Mesothelial cell of epicardium (in vitro differentiated cells): Measurements from ENCODE around the gene SPATA13. TPM values are rescaled to one million over a fixed set of nuclear protein-coding genes. Genes with fewer than 3 reads are reported as not detected.

Experiments
- DNase-seq, 2 experiments: peaks; one replicate each; pipeline ENCODE4 v3.0.0; 2021; ENCODE audit warnings: low spot score in 2 of 2; ENCODE audit not compliant: unreplicated experiment in 2 of 2
- H3K27ac Mint-ChIP-seq: 2 replicates; pipeline ENCODE4 v1.8.0; 2021; ENCODE audit warnings: mixed read lengths
- H3K27me3 Mint-ChIP-seq: 2 replicates; pipeline ENCODE4 v1.8.0; 2021; ENCODE audit warnings: low read depth, mixed read lengths
- H3K36me3 Mint-ChIP-seq: 2 replicates; pipeline ENCODE4 v1.8.0; 2021; ENCODE audit warnings: mixed read lengths
- H3K4me1 Mint-ChIP-seq: 2 replicates; pipeline ENCODE4 v1.8.0; 2021; ENCODE audit warnings: mixed read lengths
- H3K4me3 Mint-ChIP-seq: 2 replicates; pipeline ENCODE4 v1.8.0; 2021; ENCODE audit warnings: mild to moderate bottlenecking, moderate library complexity, mixed read lengths
- H3K9me3 Mint-ChIP-seq: 2 replicates; pipeline ENCODE4 v1.8.0; 2021; ENCODE audit warnings: mixed read lengths
- total RNA-seq: library from RNA; stranded (reverse); gene quantifications from 3 replicates; pipeline ENCODE4 v1.2.1, GENCODE V29; 2021
- TF ChIP-seq, protein P1 (sequence below): fragments of 200-600 bp; sonication (generic); IDR thresholded peaks from one replicate; pipeline ENCODE4 v1.5.0; 2021; ENCODE audit warnings: antibody characterized with exemption; ENCODE audit not compliant: unreplicated experiment

The SPATA13 gene
- total RNA-seq, 1 donor from 2014 or later, result 3.8 TPM

DNA sequence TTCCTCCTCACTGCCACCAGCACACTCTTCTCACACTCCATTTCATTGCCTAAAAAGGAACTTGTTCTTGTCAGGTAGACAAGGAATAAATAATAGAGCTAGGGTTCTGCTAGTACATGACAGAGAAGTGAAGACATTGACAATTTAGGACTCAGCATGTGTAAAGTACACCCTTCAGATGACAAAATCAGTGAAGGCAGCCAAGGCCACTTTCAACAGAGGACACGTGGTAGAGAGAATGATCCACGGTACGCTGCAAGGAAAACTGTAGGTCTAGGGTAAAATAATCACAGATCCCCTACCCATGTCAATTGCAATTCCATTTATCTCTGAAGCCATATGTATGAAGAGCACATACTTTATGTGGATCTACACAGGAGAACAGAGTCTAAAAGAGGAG, 7.2 kb upstream of the SPATA13 start:
- H3K36me3 Mint-ChIP-seq, result no peaks in the 10 kb centered on the region

GRCh38 chr13:24153979-24154701, 6.4 kb upstream of the SPATA13 start:
- Mint-ChIP-seq H3K4me3 (no peak overlapping the region), H3K36me3 (no peaks in the 10 kb centered on the region), H3K27ac (no peak overlapping the region), H3K9me3 (no peaks in the 10 kb centered on the region), H3K27me3 (peaks cover 4% of the 10 kb centered on the region), H3K4me1 (no peaks in the 10 kb centered on the region)
- TF ChIP-seq, protein P1, sequence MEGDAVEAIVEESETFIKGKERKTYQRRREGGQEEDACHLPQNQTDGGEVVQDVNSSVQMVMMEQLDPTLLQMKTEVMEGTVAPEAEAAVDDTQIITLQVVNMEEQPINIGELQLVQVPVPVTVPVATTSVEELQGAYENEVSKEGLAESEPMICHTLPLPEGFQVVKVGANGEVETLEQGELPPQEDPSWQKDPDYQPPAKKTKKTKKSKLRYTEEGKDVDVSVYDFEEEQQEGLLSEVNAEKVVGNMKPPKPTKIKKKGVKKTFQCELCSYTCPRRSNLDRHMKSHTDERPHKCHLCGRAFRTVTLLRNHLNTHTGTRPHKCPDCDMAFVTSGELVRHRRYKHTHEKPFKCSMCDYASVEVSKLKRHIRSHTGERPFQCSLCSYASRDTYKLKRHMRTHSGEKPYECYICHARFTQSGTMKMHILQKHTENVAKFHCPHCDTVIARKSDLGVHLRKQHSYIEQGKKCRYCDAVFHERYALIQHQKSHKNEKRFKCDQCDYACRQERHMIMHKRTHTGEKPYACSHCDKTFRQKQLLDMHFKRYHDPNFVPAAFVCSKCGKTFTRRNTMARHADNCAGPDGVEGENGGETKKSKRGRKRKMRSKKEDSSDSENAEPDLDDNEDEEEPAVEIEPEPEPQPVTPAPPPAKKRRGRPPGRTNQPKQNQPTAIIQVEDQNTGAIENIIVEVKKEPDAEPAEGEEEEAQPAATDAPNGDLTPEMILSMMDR, result no peak
- no peak for DNase-seq

More for the DNA sequence above, 7.2 kb upstream of the SPATA13 start:
- no peaks in the 10 kb centered on the region for H3K9me3 Mint-ChIP-seq
- no peak overlapping the region for H3K27ac Mint-ChIP-seq
- TF ChIP-seq, protein P1, result no peak
- peaks cover 4% of the 10 kb centered on the region for H3K27me3 Mint-ChIP-seq
- no peaks in the 10 kb centered on the region for H3K4me1 Mint-ChIP-seq
- DNase-seq, result no peak
- H3K4me3 Mint-ChIP-seq, result no peak overlapping the region

DNA sequence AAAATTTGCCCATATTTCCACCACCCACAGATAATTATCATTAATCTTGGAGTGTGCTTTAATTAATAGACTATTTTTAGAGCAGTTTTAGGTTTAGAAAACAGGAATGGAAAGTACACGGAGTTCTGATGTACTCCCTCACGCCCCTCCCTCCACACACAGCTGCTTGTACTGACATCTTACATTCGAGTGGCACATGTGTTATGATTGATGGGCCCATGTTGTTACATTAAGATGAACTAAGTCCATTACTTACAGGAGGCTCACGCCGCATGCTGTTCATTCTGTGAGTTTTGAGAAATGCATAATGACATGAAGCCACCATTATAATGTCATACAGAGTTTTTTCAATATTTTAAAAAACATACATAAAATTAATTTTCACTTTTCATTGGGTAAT, 1.2 kb upstream of the SPATA13 start:
- H3K36me3 Mint-ChIP-seq, result no peaks in the 10 kb centered on the region
- TF ChIP-seq, protein P1, result no peak
- no peaks in the 10 kb centered on the region for H3K9me3 Mint-ChIP-seq

GRCh38 chr13:24161010-24161775, 673 bp downstream of the SPATA13 start:
- peak in 1 of 2 experiments; percentile 45 for DNase-seq
- H3K27ac Mint-ChIP-seq, result no peak overlapping the region

More for the DNA sequence above, 1.2 kb upstream of the SPATA13 start:
- peaks cover 37% of the 10 kb centered on the region for H3K27me3 Mint-ChIP-seq
- DNase-seq, result no peak
- peaks cover 11% of the 10 kb centered on the region for H3K4me1 Mint-ChIP-seq
- no peak overlapping the region for H3K27ac Mint-ChIP-seq
- no peak overlapping the region for H3K4me3 Mint-ChIP-seq

GRCh38 chr13:24161980-24162525, 1.5 kb downstream of the SPATA13 start:
- H3K9me3 Mint-ChIP-seq, result no peaks in the 10 kb centered on the region
- no peak overlapping the region for H3K27ac Mint-ChIP-seq
- H3K4me1 Mint-ChIP-seq, result peaks cover 11% of the 10 kb centered on the region

More at GRCh38 chr13:24161010-24161775, 673 bp downstream of the SPATA13 start:
- TF ChIP-seq, protein P1, result no peak
- no peaks in the 10 kb centered on the region for H3K36me3 Mint-ChIP-seq
- H3K4me3 Mint-ChIP-seq, result peak overlapping the region; percentile 76
- peaks cover 48% of the 10 kb centered on the region for H3K27me3 Mint-ChIP-seq
- H3K9me3 Mint-ChIP-seq, result no peaks in the 10 kb centered on the region
- peaks cover 11% of the 10 kb centered on the region for H3K4me1 Mint-ChIP-seq

More at GRCh38 chr13:24161980-24162525, 1.5 kb downstream of the SPATA13 start:
- Mint-ChIP-seq H3K27me3 (peaks cover 48% of the 10 kb centered on the region), H3K36me3 (no peaks in the 10 kb centered on the region), H3K4me3 (peak overlapping the region; percentile 76)
- TF ChIP-seq, protein P1, result no peak
- DNase-seq, result no peak
